GM23338 (cell line): ENCODE measurements around the gene ABHD16A. TPM values are rescaled to one million over a fixed set of nuclear protein-coding genes. Genes with fewer than 3 reads are reported as not detected.

Experiments used
- ATAC-seq: fragments of 200-7000 bp; cut with Tn5 transposase; 3 replicates; pipeline ENCODE4 v1.9.1; 2020
- DNase-seq: peaks from one replicate; pipeline ENCODE4 v3.0.0-alpha.2; 2015; ENCODE audit warnings: low spot score
- H2AFZ ChIP-seq: fragments of 200-600 bp; sonication (generic); 2 replicates; pipeline ENCODE4 v1.8.0; 2016; ENCODE audit warnings: antibody characterized with exemption, mild to moderate bottlenecking, moderate library complexity
- H3F3A ChIP-seq: fragments of 200-600 bp; sonication (generic); replicated peaks from 2 replicates; pipeline ENCODE4 v1.8.0; 2017; ENCODE audit warnings: antibody characterized with exemption, mixed run types, low read depth
- H3K27ac ChIP-seq: fragments of 200-600 bp; sonication (generic); 2 replicates; pipeline ENCODE4 v1.6.1; 2016; ENCODE audit warnings: low read depth
- H3K27me3 ChIP-seq: fragments of 200-600 bp; sonication (generic); 2 replicates; pipeline ENCODE4 v1.8.0; 2016; ENCODE audit warnings: mild to moderate bottlenecking, mixed run types, moderate library complexity; ENCODE audit not compliant: insufficient read depth
- H3K36me3 ChIP-seq: fragments of 200-600 bp; sonication (generic); 2 replicates; pipeline ENCODE4 v1.8.0; 2016; ENCODE audit warnings: mild to moderate bottlenecking; ENCODE audit not compliant: insufficient read depth
- H3K4me1 ChIP-seq: fragments of 200-600 bp; sonication (generic); 2 replicates; pipeline ENCODE4 v1.8.0; 2016; ENCODE audit warnings: mild to moderate bottlenecking, moderate library complexity; ENCODE audit not compliant: insufficient read depth
- H3K4me2 ChIP-seq: fragments of 200-600 bp; sonication (generic); 2 replicates; pipeline ENCODE4 v1.7.1; 2017; ENCODE audit warnings: mixed run types
- H3K4me3 ChIP-seq: fragments of 200-600 bp; sonication (generic); 2 replicates; pipeline ENCODE4 v1.6.1; 2016; ENCODE audit warnings: mixed run types
- H3K79me2 ChIP-seq: fragments of 200-600 bp; sonication (generic); replicated peaks from 2 replicates; pipeline ENCODE4 v1.8.0; 2017; ENCODE audit warnings: mild to moderate bottlenecking; ENCODE audit not compliant: insufficient read depth
- H3K9me2 ChIP-seq: fragments of 200-600 bp; sonication (generic); 2 replicates; pipeline ENCODE4 v1.8.0; 2017; ENCODE audit not compliant: insufficient read depth
- H4K20me1 ChIP-seq: fragments of 200-600 bp; sonication (generic); replicated peaks from 2 replicates; pipeline ENCODE4 v1.8.0; 2017; ENCODE audit warnings: mild to moderate bottlenecking; ENCODE audit not compliant: insufficient read depth
- H3K27ac Mint-ChIP-seq: 2 replicates; pipeline ENCODE4 v1.8.0; 2020; ENCODE audit warnings: inconsistent platforms, mild to moderate bottlenecking, moderate library complexity, mixed read lengths
- H3K27me3 Mint-ChIP-seq: 3 replicates; pipeline ENCODE4 v1.8.0; 2022; ENCODE audit warnings: low read depth, mild to moderate bottlenecking, moderate library complexity, mixed read lengths, inconsistent platforms; ENCODE audit not compliant: insufficient read depth, poor library complexity
- H3K36me3 Mint-ChIP-seq: 3 replicates; pipeline ENCODE4 v1.8.0; 2021; ENCODE audit warnings: low read depth, mild to moderate bottlenecking, inconsistent platforms, moderate library complexity, mixed read lengths
- H3K4me1 Mint-ChIP-seq: 3 replicates; pipeline ENCODE4 v1.8.0; 2020; ENCODE audit warnings: mild to moderate bottlenecking, inconsistent platforms, mixed read lengths
- H3K4me3 Mint-ChIP-seq: 3 replicates; pipeline ENCODE4 v1.8.0; 2021; ENCODE audit warnings: moderate library complexity, mild to moderate bottlenecking, inconsistent platforms, mixed read lengths
- H3K9me3 Mint-ChIP-seq: 3 replicates; pipeline ENCODE4 v1.8.0; 2020; ENCODE audit warnings: moderate library complexity, mild to moderate bottlenecking, inconsistent platforms, mixed read lengths
- CTCF ChIP-seq, 2 experiments: fragments of 200-600 bp in 1 of 2; sonication (generic) in 1 of 2; conservative IDR thresholded peaks; 2 replicates each; pipeline versions ENCODE4 v1.5.1 to v1.6.1; 2016 to 2017; ENCODE audit warnings: antibody characterized with exemption in 2 of 2, low read depth in 2 of 2, mild to moderate bottlenecking in 2 of 2, moderate library complexity in 1 of 2
- ETS1 ChIP-seq: IDR thresholded peaks from 2 replicates; pipeline ENCODE4 v1.6.1; 2016; ENCODE audit warnings: antibody characterized with exemption
- EZH2 ChIP-seq: fragments of 200-600 bp; sonication (generic); IDR thresholded peaks from one replicate; pipeline ENCODE4 v1.8.0; 2017; ENCODE audit warnings: antibody characterized with exemption, mild to moderate bottlenecking, low read depth; ENCODE audit not compliant: unreplicated experiment
- EZH2phosphoT487 ChIP-seq: fragments of 200-600 bp; sonication (generic); IDR thresholded peaks from one replicate; pipeline ENCODE4 v1.8.1; 2018; ENCODE audit warnings: antibody characterized with exemption; ENCODE audit not compliant: unreplicated experiment
- JUNB ChIP-seq: IDR thresholded peaks from one replicate; pipeline ENCODE4 v1.6.1; 2016; ENCODE audit warnings: antibody characterized with exemption; ENCODE audit not compliant: unreplicated experiment
- NANOG ChIP-seq: IDR thresholded peaks from 2 replicates; pipeline ENCODE4 v1.6.1; 2016; ENCODE audit warnings: antibody characterized with exemption, borderline replicate concordance
- POLR2AphosphoS5 ChIP-seq: IDR thresholded peaks from 2 replicates; pipeline ENCODE4 v1.6.1; 2016; ENCODE audit warnings: antibody characterized with exemption, low read depth
- STAT1 ChIP-seq: IDR thresholded peaks from one replicate; pipeline ENCODE4 v1.6.1; 2016; ENCODE audit warnings: antibody characterized with exemption; ENCODE audit not compliant: unreplicated experiment
- ZNF114 ChIP-seq: fragments of 250-450 bp; sonication (Bioruptor Pico); IDR thresholded peaks from 2 replicates; pipeline ENCODE4 v1.5.0; 2020; ENCODE audit warnings: mild to moderate bottlenecking, moderate library complexity
- ZNF331 ChIP-seq: fragments of 250-450 bp; sonication (Bioruptor Pico); IDR thresholded peaks from 2 replicates; pipeline ENCODE4 v1.5.0; 2020; ENCODE audit warnings: low read depth, mild to moderate bottlenecking, moderate library complexity
- ZNF462 ChIP-seq: fragments of 250-450 bp; sonication (Bioruptor Pico); IDR thresholded peaks from 2 replicates; pipeline ENCODE4 v1.5.0; 2020; ENCODE audit warnings: mild to moderate bottlenecking, moderate library complexity
- polyA plus RNA-seq: library from polyadenylated mRNA; unstranded; fragments of >200 nt; fragmentation: Nextera tagmentation; extraction: Ambion mirVana; gene quantifications from 2 replicates; pipeline ENCODE4 v1.2.1, GENCODE V29; 2016
- total RNA-seq: library from RNA; depleted of rRNA; stranded (reverse); fragments of >200 nt; shearing (Covaris generic); gene quantifications from 2 replicates; pipeline ENCODE4 v1.2.3, GENCODE V29; 2014

The ABHD16A gene
- total and polyA plus RNA-seq, 2 experiments from 2014 or later: 26.9 to 37.0 TPM

- Mint-ChIP-seq H3K9me3 (no peaks in the 10 kb centered on the region), H3K4me1 (no peaks in the 10 kb centered on the region), H3K27ac (no peak overlapping the region), H3K27me3 (peaks cover 6% of the 10 kb centered on the region), H3K4me3 (no peak overlapping the region; the same call in 2 of the 3 replicates), H3K36me3 (peaks cover 83% of the 10 kb centered on the region)
- no peaks in the 10 kb centered on the region for H3K9me2 ChIP-seq
- no peak overlapping the region for H3K4me3 ChIP-seq
- H3K4me2 ChIP-seq: no peak overlapping the region
- DNase-seq (no peak), ATAC-seq (no peak)
- H3K4me1 ChIP-seq: no peaks in the 10 kb centered on the region
- no peaks in the 10 kb centered on the region for H3K27me3 ChIP-seq
- peaks cover 43% of the 10 kb centered on the region for H3F3A ChIP-seq
- H3K79me2 ChIP-seq: no peaks in the 10 kb centered on the region
- no peak overlapping the region for H2AFZ ChIP-seq
- peaks cover 46% of the 10 kb centered on the region for H3K36me3 ChIP-seq
- TF ChIP-seq ETS1 (no peak), CTCF (conservative IDR thresholded peaks at IDR 0.05; ENCODE audit: low read depth in 2 of 2) (no peak), EZH2phosphoT487 (no peak), STAT1 (no peak), ZNF114 (CRISPR knock-in tag) (no peak), NANOG (no peak), EZH2 (no peak), JUNB (no peak), POLR2AphosphoS5 (no peak), ZNF462 (CRISPR knock-in tag) (no peak), ZNF331 (CRISPR knock-in tag) (no peak)
- H4K20me1 ChIP-seq: peaks cover 16% of the 10 kb centered on the region
- no peak overlapping the region for H3K27ac ChIP-seq
Observed at GRCh38 chr6:31640612-31641011, 62.5 kb downstream of the ABHD16A start.
